ENCODE measurements around the gene CCL16.
"Not testable (repeated sequence)": the region's sequence is repeated elsewhere in the genome, so short reads cannot be mapped to it uniquely, and the experiment has no call there.

CCL16 gene

DNA sequence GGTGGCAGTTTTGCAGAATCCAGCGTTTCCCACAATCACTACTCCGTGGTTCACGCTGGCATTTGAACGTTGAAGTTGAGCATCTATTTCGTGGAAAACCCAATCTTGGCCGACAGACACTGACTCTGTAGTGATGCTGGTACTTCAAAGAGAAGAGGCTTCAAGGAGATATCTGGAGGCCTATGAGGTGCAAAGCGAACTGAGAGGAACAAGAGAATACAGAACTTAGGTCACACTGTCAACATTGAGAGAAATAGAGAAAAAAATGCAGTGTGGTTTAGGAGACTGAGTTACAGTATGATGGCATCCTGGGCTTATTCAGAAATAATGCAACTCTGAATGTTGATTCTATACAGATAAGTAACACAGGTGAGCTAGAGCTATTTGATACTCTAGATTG lies 16.0 kb downstream of the CCL16 start:
- Histone ChIP-seq H3K27me3 (ENCODE audit: low read depth, low read length) (no peaks in the 10 kb centered on the region), H3K36me3 (ENCODE audit: control insufficient read depth in 1 of 2, insufficient read depth in 2 of 2, low read length in 2 of 2) (no peaks in the 10 kb centered on the region), H3K4me3 (ENCODE audit: low read depth in 1 of 2, low read length in 2 of 2) (no peak overlapping the region), H3K27ac (ENCODE audit: low read length) (no peak overlapping the region), H3K4me1 (ENCODE audit: control insufficient read depth in 1 of 2, insufficient read depth in 2 of 2, low read length in 2 of 2) (no peaks in the 10 kb centered on the region), H3K9me3 (ENCODE audit: control insufficient read depth in 1 of 2, low read length in 2 of 2) (no peaks in the 10 kb centered on the region)

GRCh38 chr17:35963663-35964062 lies 17.6 kb downstream of the CCL16 start:
- Histone ChIP-seq H3K27me3 (ENCODE audit: low read depth, low read length) (no peaks in the 10 kb centered on the region), H3K9me3 (ENCODE audit: control insufficient read depth in 1 of 2, low read length in 2 of 2) (no peaks in the 10 kb centered on the region), H3K27ac (ENCODE audit: low read length) (no peak overlapping the region), H3K4me1 (ENCODE audit: control insufficient read depth in 1 of 2, insufficient read depth in 2 of 2, low read length in 2 of 2) (no peaks in the 10 kb centered on the region), H3K4me3 (ENCODE audit: low read depth in 1 of 2, low read length in 2 of 2) (no peak overlapping the region), H3K36me3 (ENCODE audit: control insufficient read depth in 1 of 2, insufficient read depth in 2 of 2, low read length in 2 of 2) (no peaks in the 10 kb centered on the region)

- H3K27me3 ChIP-seq (ENCODE audit: low read depth, low read length): no peaks in the 10 kb centered on the region
- H3K27ac ChIP-seq (ENCODE audit: low read length): no peak overlapping the region
- no peaks in the 10 kb centered on the region for H3K4me1 ChIP-seq (ENCODE audit: control insufficient read depth in 1 of 2, insufficient read depth in 2 of 2, low read length in 2 of 2)
- H3K9me3 ChIP-seq (ENCODE audit: control insufficient read depth in 1 of 2, low read length in 2 of 2): no peaks in the 10 kb centered on the region
- no peak overlapping the region for H3K4me3 ChIP-seq (ENCODE audit: low read depth in 1 of 2, low read length in 2 of 2)
- H3K36me3 ChIP-seq (ENCODE audit: control insufficient read depth in 1 of 2, insufficient read depth in 2 of 2, low read length in 2 of 2): no peaks in the 10 kb centered on the region
Observed at GRCh38 chr17:35953720-35954119, 27.6 kb downstream of the CCL16 start.

- no peaks in the 10 kb centered on the region for H3K4me1 ChIP-seq (ENCODE audit: control insufficient read depth in 1 of 2, insufficient read depth in 2 of 2, low read length in 2 of 2)
- no peaks in the 10 kb centered on the region for H3K36me3 ChIP-seq (ENCODE audit: control insufficient read depth in 1 of 2, insufficient read depth in 2 of 2, low read length in 2 of 2)
- H3K27ac ChIP-seq (ENCODE audit: low read length): no peak overlapping the region
- H3K27me3 ChIP-seq (ENCODE audit: low read depth, low read length): no peaks in the 10 kb centered on the region
- no peaks in the 10 kb centered on the region for H3K9me3 ChIP-seq (ENCODE audit: control insufficient read depth in 1 of 2, low read length in 2 of 2)
- H3K4me3 ChIP-seq (ENCODE audit: low read depth in 1 of 2, low read length in 2 of 2): no peak overlapping the region
Observed at GRCh38 chr17:35949401-35949800, 31.9 kb downstream of the CCL16 start.

- Histone ChIP-seq H3K36me3 (ENCODE audit: control insufficient read depth in 1 of 2, insufficient read depth in 2 of 2, low read length in 2 of 2) (no peaks in the 10 kb centered on the region), H3K4me3 (ENCODE audit: low read depth in 1 of 2, low read length in 2 of 2) (no peak overlapping the region), H3K9me3 (ENCODE audit: control insufficient read depth in 1 of 2, low read length in 2 of 2) (no peaks in the 10 kb centered on the region), H3K27ac (ENCODE audit: low read length) (no peak overlapping the region), H3K4me1 (ENCODE audit: control insufficient read depth in 1 of 2, insufficient read depth in 2 of 2, low read length in 2 of 2) (no peaks in the 10 kb centered on the region), H3K27me3 (ENCODE audit: low read depth, low read length) (no peaks in the 10 kb centered on the region)
Observed at GRCh38 chr17:35948092-35948491, 33.2 kb downstream of the CCL16 start.

DNA sequence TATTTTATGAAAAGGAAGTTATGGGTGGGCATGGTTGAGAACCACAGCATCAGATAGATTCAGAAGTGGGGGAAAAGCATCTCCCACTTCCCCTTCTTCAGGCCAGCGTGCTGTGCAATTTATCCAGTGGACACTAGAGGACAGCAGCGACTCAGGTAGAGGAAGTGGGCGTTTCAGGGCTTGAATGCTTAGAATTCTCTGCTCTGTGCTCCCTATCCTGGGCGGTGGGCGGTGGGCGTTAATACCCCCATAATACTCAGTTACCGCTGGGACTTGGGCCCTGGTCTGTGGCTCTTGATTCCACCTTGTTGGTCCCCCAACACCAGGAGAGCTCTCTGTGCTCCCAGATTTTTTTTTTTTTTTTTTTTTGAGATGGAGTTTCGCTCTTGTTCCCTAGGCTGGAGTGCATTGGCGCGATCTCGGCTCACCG lies 34.1 kb downstream of the CCL16 start:
- Histone ChIP-seq H3K27me3 (ENCODE audit: low read depth, low read length) (no peaks in the 10 kb centered on the region), H3K36me3 (ENCODE audit: control insufficient read depth in 1 of 2, insufficient read depth in 2 of 2, low read length in 2 of 2) (no peaks in the 10 kb centered on the region), H3K27ac (ENCODE audit: low read length) (no peak overlapping the region), H3K4me1 (ENCODE audit: control insufficient read depth in 1 of 2, insufficient read depth in 2 of 2, low read length in 2 of 2) (no peaks in the 10 kb centered on the region), H3K4me3 (ENCODE audit: low read depth in 1 of 2, low read length in 2 of 2) (no peak overlapping the region), H3K9me3 (ENCODE audit: control insufficient read depth in 1 of 2, low read length in 2 of 2) (no peaks in the 10 kb centered on the region)

DNA sequence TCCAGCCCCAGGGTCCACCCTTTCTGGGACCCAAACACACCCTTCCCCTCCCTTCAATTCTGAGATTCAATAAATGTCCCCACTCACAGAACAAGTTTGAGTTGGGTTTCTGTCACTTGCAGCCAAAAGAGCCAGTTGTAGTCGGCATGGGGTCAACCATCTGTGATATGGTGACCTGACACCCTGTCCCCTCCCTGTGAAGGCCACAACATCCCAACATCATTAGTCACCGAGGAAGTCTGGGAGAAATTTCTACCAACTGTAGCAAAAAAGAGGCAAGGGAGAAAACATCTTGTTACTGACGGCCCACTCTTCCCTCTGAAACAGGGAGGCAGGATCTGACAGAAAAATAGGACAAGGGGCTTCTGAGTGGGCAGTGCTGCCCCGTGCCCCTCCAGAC lies 37.1 kb downstream of the CCL16 start:
- H3K36me3 ChIP-seq (ENCODE audit: control insufficient read depth in 1 of 2, insufficient read depth in 2 of 2, low read length in 2 of 2): no peaks in the 10 kb centered on the region
- no peaks in the 10 kb centered on the region for H3K27me3 ChIP-seq (ENCODE audit: low read depth, low read length)
- H3K4me1 ChIP-seq (ENCODE audit: control insufficient read depth in 1 of 2, insufficient read depth in 2 of 2, low read length in 2 of 2): no peaks in the 10 kb centered on the region
- no peaks in the 10 kb centered on the region for H3K9me3 ChIP-seq (ENCODE audit: control insufficient read depth in 1 of 2, low read length in 2 of 2)
- no peak overlapping the region for H3K27ac ChIP-seq (ENCODE audit: low read length)
- no peak overlapping the region for H3K4me3 ChIP-seq (ENCODE audit: low read depth in 1 of 2, low read length in 2 of 2)

- H3K27ac ChIP-seq (ENCODE audit: low read length): no peak within 1 kb of the TSS
- no peaks in the 10 kb centered on the region for H3K9me3 ChIP-seq (ENCODE audit: control insufficient read depth in 1 of 2, low read length in 2 of 2)
- no peaks in the 10 kb centered on the region for H3K36me3 ChIP-seq (ENCODE audit: control insufficient read depth in 1 of 2, insufficient read depth in 2 of 2, low read length in 2 of 2)
- no peaks in the 10 kb centered on the region for H3K27me3 ChIP-seq (ENCODE audit: low read depth, low read length)
- no peaks in the 10 kb centered on the region for H3K4me1 ChIP-seq (ENCODE audit: control insufficient read depth in 1 of 2, insufficient read depth in 2 of 2, low read length in 2 of 2)
- H3K4me3 ChIP-seq (ENCODE audit: low read depth in 1 of 2, low read length in 2 of 2): no peak within 1 kb of the TSS
Observed at GRCh38 chr17:35943537-35943936, 37.8 kb downstream of the CCL16 start, which contains the start of gene LYZL6. Gene LYZL6 (minus strand): TSS chr17:35943713. CDS start chr17:35939356, 4,357 bp downstream.

DNA sequence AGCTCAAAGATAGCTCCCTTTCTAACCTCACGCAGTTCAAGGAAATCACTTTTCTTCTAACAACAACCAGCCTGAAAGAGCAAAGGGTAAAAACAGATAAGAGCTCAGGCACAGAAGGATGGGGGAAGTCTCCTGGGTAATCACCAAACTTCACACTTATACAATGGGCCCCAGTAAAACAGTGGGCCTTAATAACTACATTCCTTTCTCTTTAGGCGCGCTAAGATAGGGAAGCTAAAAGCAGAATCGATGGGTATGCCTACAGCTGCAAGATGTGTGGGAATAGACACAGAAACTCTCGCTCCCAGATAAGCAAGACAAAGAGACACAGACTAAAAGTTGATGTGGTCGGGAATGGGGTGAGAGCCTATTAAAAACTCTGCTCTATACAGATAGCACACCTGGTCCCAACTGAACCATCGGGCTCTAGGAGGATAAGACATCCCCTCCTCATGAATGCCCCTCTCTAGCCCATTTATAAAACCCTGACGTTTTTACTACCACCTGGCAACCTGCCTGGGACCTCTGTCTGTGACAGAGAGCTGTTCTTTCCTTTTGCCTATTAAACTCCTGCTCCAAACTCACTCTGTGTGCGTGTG lies 38.6 kb downstream of the CCL16 start:
- Histone ChIP-seq H3K4me1 (ENCODE audit: control insufficient read depth in 1 of 2, insufficient read depth in 2 of 2, low read length in 2 of 2) (no peaks in the 10 kb centered on the region), H3K36me3 (ENCODE audit: control insufficient read depth in 1 of 2, insufficient read depth in 2 of 2, low read length in 2 of 2) (no peaks in the 10 kb centered on the region), H3K27ac (ENCODE audit: low read length) (no peak overlapping the region), H3K4me3 (ENCODE audit: low read depth in 1 of 2, low read length in 2 of 2) (no peak overlapping the region), H3K9me3 (ENCODE audit: control insufficient read depth in 1 of 2, low read length in 2 of 2) (no peaks in the 10 kb centered on the region), H3K27me3 (ENCODE audit: low read depth, low read length) (no peaks in the 10 kb centered on the region)

GRCh38 chr17:35938492-35938891 lies 42.8 kb downstream of the CCL16 start:
- not testable (repeated sequence) for H3K9me3 ChIP-seq (ENCODE audit: control insufficient read depth in 1 of 2, low read length in 2 of 2); H3K4me1 ChIP-seq (ENCODE audit: control insufficient read depth in 1 of 2, insufficient read depth in 2 of 2, low read length in 2 of 2); H3K27ac ChIP-seq (ENCODE audit: low read length); H3K4me3 ChIP-seq (ENCODE audit: low read depth in 1 of 2, low read length in 2 of 2); H3K36me3 ChIP-seq (ENCODE audit: control insufficient read depth in 1 of 2, insufficient read depth in 2 of 2, low read length in 2 of 2); H3K27me3 ChIP-seq (ENCODE audit: low read depth, low read length)

GRCh38 chr17:35936063-35936462 lies 45.2 kb downstream of the CCL16 start:
- Histone ChIP-seq H3K27me3 (ENCODE audit: low read depth, low read length) (no peaks in the 10 kb centered on the region), H3K27ac (ENCODE audit: low read length) (no peak overlapping the region), H3K4me3 (ENCODE audit: low read depth in 1 of 2, low read length in 2 of 2) (no peak overlapping the region), H3K36me3 (ENCODE audit: control insufficient read depth in 1 of 2, insufficient read depth in 2 of 2, low read length in 2 of 2) (no peaks in the 10 kb centered on the region), H3K9me3 (ENCODE audit: control insufficient read depth in 1 of 2, low read length in 2 of 2) (no peaks in the 10 kb centered on the region), H3K4me1 (ENCODE audit: control insufficient read depth in 1 of 2, insufficient read depth in 2 of 2, low read length in 2 of 2) (no peaks in the 10 kb centered on the region)

- H3K4me1 ChIP-seq (ENCODE audit: control insufficient read depth in 1 of 2, insufficient read depth in 2 of 2, low read length in 2 of 2): peaks cover 6 to 11% of the 10 kb centered on the region in 2 donors
- H3K27ac ChIP-seq (ENCODE audit: low read length): no peak overlapping the region
- no peaks in the 10 kb centered on the region for H3K9me3 ChIP-seq (ENCODE audit: control insufficient read depth in 1 of 2, low read length in 2 of 2)
- no peaks in the 10 kb centered on the region for H3K36me3 ChIP-seq (ENCODE audit: control insufficient read depth in 1 of 2, insufficient read depth in 2 of 2, low read length in 2 of 2)
- no peaks in the 10 kb centered on the region for H3K27me3 ChIP-seq (ENCODE audit: low read depth, low read length)
- H3K4me3 ChIP-seq (ENCODE audit: low read depth in 1 of 2, low read length in 2 of 2): no peak overlapping the region
Observed at GRCh38 chr17:35934760-35935159, 46.5 kb downstream of the CCL16 start.

Data from muscle layer of duodenum (tissue), 2 donors.